Ovary (tissue), 3 donors: Measurements from ENCODE around the gene PMEPA1.

Experiments
- EP300 ChIP-seq: sonication (generic); formaldehyde crosslinking; IDR thresholded peaks from one replicate; pipeline ENCODE4 v1.6.1; 2017; ENCODE audit warnings: antibody characterized with exemption
- POLR2A ChIP-seq: fragments of 450-650 bp; IDR thresholded peaks from one replicate; pipeline ENCODE4 v1.6.1; 2017; ENCODE audit warnings: antibody characterized with exemption, mild to moderate bottlenecking, moderate library complexity
- TF ChIP-seq, protein P1 (sequence below), 3 donors: fragments of 450-650 bp in 2 of 3; fragments of 200-600 bp in 1 of 3; IDR thresholded peaks; one replicate each; pipeline versions ENCODE4 v1.5.1 to v1.8.0; 2016 to 2022; ENCODE audit warnings: antibody characterized with exemption in 3 of 3, mild to moderate bottlenecking in 1 of 3
- donor health status: DM: no; HTN: no; CAD: no.

DNA sequence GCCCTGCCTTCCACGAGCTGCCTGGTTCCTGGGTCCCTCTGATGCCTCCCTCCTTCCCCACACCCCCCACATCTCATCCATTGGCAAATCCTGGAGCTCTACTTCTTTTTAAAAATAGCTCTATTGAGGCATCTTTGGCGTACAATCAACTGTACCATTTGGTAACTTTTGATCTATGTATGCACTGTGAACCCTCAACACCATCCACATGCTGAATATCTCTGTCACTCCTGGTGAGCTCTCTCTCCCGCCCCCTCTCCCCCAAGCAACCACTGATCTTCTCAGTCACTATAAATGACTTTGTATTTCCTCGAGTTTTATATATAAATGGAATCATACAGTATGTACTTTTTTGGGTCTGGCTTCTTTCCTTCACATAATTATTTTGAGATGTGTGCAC, 22.4 kb upstream of the PMEPA1 start:
- TF ChIP-seq, protein P1, sequence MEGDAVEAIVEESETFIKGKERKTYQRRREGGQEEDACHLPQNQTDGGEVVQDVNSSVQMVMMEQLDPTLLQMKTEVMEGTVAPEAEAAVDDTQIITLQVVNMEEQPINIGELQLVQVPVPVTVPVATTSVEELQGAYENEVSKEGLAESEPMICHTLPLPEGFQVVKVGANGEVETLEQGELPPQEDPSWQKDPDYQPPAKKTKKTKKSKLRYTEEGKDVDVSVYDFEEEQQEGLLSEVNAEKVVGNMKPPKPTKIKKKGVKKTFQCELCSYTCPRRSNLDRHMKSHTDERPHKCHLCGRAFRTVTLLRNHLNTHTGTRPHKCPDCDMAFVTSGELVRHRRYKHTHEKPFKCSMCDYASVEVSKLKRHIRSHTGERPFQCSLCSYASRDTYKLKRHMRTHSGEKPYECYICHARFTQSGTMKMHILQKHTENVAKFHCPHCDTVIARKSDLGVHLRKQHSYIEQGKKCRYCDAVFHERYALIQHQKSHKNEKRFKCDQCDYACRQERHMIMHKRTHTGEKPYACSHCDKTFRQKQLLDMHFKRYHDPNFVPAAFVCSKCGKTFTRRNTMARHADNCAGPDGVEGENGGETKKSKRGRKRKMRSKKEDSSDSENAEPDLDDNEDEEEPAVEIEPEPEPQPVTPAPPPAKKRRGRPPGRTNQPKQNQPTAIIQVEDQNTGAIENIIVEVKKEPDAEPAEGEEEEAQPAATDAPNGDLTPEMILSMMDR (IDR thresholded peaks at IDR 0.05): no peak
- TF ChIP-seq POLR2A (no peak), EP300 (no peak)
